H1 (cell line): ENCODE results near the gene UEVLD. TPM values are rescaled to one million over a fixed set of nuclear protein-coding genes. Genes with fewer than 3 reads are reported as not detected.

ENCODE experiments used
- CTCF ChIA-PET: fragments of 300-600 bp; sonication (Branson Sonifier 250); formaldehyde crosslinking; loops from one replicate; lab custom pipeline; 2021; ENCODE audit not compliant: partially characterized antibody; lab: Charles Lee
- POLR2A ChIA-PET: fragments of 300-600 bp; sonication (Branson Sonifier 250); formaldehyde crosslinking; loops from one replicate; lab custom pipeline; 2021; ENCODE audit warnings: inconsistent platforms; ENCODE audit not compliant: partially characterized antibody; lab: Charles Lee
- DNase-seq, 2 experiments: peaks; one replicate each; pipeline versions ENCODE4 v3.0.0 to v3.0.0-alpha.2; 2010 to 2022; ENCODE audit warnings: low spot score in 2 of 2, low read depth in 1 of 2, mixed read lengths in 1 of 2
- FAIRE-seq: peaks from 2 replicates; lab custom pipeline; 2011; peaks lifted over from hg19 to GRCh38; lab: Jason Lieb, UNC
- H2AFZ ChIP-seq: 2 replicates; pipeline ENCODE4 v1.8.1; 2012; ENCODE audit warnings: low read length, inconsistent platforms
- H2AK5ac ChIP-seq: 2 replicates; pipeline ENCODE4 v1.6.1; 2013; ENCODE audit warnings: low read depth, low read length
- H2BK120ac ChIP-seq: replicated peaks from 2 replicates; pipeline ENCODE3; 2013; ENCODE audit warnings: low read depth, low read length, inconsistent platforms
- H2BK12ac ChIP-seq: 2 replicates; pipeline ENCODE4 v1.6.1; 2013; ENCODE audit warnings: low read depth, low read length
- H2BK15ac ChIP-seq: 2 replicates; pipeline ENCODE4 v1.6.1; 2013; ENCODE audit warnings: low read length
- H2BK20ac ChIP-seq: 2 replicates; pipeline ENCODE4 v1.6.1; 2013; ENCODE audit warnings: low read length
- H2BK5ac ChIP-seq: 2 replicates; pipeline ENCODE4 v1.6.1; 2013; ENCODE audit warnings: low read depth, low read length
- H3K14ac ChIP-seq: 2 replicates; pipeline ENCODE4 v1.6.1; 2013; ENCODE audit warnings: inconsistent platforms; ENCODE audit not compliant: insufficient read length
- H3K18ac ChIP-seq: 2 replicates; pipeline ENCODE4 v1.6.1; 2013; ENCODE audit warnings: low read length; ENCODE audit errors: extremely low read depth
- H3K23ac ChIP-seq: 2 replicates; pipeline ENCODE4 v1.6.1; 2013; ENCODE audit warnings: inconsistent platforms; ENCODE audit not compliant: insufficient read length
- H3K23me2 ChIP-seq: 2 replicates; pipeline ENCODE4 v1.6.1; 2013; ENCODE audit warnings: low read depth, low read length
- H3K27ac ChIP-seq: 2 replicates; pipeline ENCODE4 v1.6.1; 2011; ENCODE audit warnings: low read depth, low read length, inconsistent platforms
- H3K27me3 ChIP-seq, 4 experiments: replicated peaks in 1 of 4; 1 replicate in 1 of 4; 2 replicates in 3 of 4; pipeline versions ENCODE4 v1.6.1 to v1.8.1; 2011 to 2013; ENCODE audit warnings: low read length in 3 of 4, mild to moderate bottlenecking in 3 of 4, inconsistent platforms in 2 of 4, mixed read lengths in 2 of 4, moderate library complexity in 1 of 4; ENCODE audit not compliant: control insufficient read depth in 3 of 4, insufficient read depth in 3 of 4; ENCODE audit errors: extremely low read depth in 1 of 4
- H3K36me3 ChIP-seq, 4 experiments: 2 replicates each; pipeline versions ENCODE4 v1.6.1 to v1.8.1; 2011 to 2013; ENCODE audit warnings: mild to moderate bottlenecking in 4 of 4, low read length in 3 of 4, moderate library complexity in 2 of 4, control low read depth in 1 of 4, inconsistent platforms in 1 of 4; ENCODE audit not compliant: insufficient read depth in 4 of 4, control insufficient read depth in 2 of 4
- H3K4ac ChIP-seq: replicated peaks from 2 replicates; pipeline ENCODE3; 2013; ENCODE audit warnings: low read length, low read depth, mixed read lengths, inconsistent platforms; ENCODE audit not compliant: insufficient read length
- H3K4me1 ChIP-seq, 4 experiments: replicated peaks in 1 of 4; 1 replicate in 1 of 4; 2 replicates in 3 of 4; pipeline versions ENCODE4 v1.6.1 to v1.8.1; 2011 to 2013; ENCODE audit warnings: low read length in 3 of 4, inconsistent platforms in 2 of 4, mixed read lengths in 1 of 4; ENCODE audit not compliant: insufficient read depth in 4 of 4, control insufficient read depth in 3 of 4
- H3K4me2 ChIP-seq, 2 experiments: 2 replicates each; pipeline versions ENCODE4 v1.6.1 to v1.8.1; 2011 to 2013; ENCODE audit warnings: low read depth in 2 of 2, low read length in 2 of 2, control low read depth in 1 of 2, inconsistent platforms in 1 of 2, mild to moderate bottlenecking in 1 of 2; ENCODE audit not compliant: insufficient read depth in 1 of 2
- H3K4me3 ChIP-seq, 4 experiments: fragments of 200-600, 300-600 bp in 1 of 4; sonication (generic), shearing (Covaris generic), sonication (Bioruptor Twin) in 1 of 4; 2 replicates each; pipeline versions ENCODE4 v1.5.1 to v1.8.1; 2011 to 2016; ENCODE audit warnings: low read length in 4 of 4, low read depth in 3 of 4, control low read depth in 2 of 4, inconsistent platforms in 2 of 4, mild to moderate bottlenecking in 2 of 4, mixed read lengths in 1 of 4, moderate library complexity in 1 of 4; ENCODE audit not compliant: insufficient read depth in 2 of 4; ENCODE audit errors: extremely low read depth in 1 of 4
- H3K56ac ChIP-seq: replicated peaks from 2 replicates; pipeline ENCODE3; 2013; ENCODE audit warnings: low read depth, mild to moderate bottlenecking, mixed read lengths, low read length, inconsistent platforms; ENCODE audit not compliant: insufficient read length
- H3K79me1 ChIP-seq: 2 replicates; pipeline ENCODE4 v1.6.1; 2013; ENCODE audit warnings: low read depth, low read length, control low read depth
- H3K79me2 ChIP-seq, 2 experiments: 2 replicates each; pipeline versions ENCODE4 v1.6.1 to v1.8.1; 2012 to 2013; ENCODE audit warnings: low read length in 2 of 2, mild to moderate bottlenecking in 2 of 2, inconsistent platforms in 1 of 2; ENCODE audit not compliant: insufficient read depth in 2 of 2, control insufficient read depth in 1 of 2
- H3K9ac ChIP-seq, 4 experiments: replicated peaks in 1 of 4; 1 replicate in 1 of 4; 2 replicates in 3 of 4; pipeline versions ENCODE4 v1.6.1 to v1.8.1; 2011 to 2013; ENCODE audit warnings: low read depth in 3 of 4, low read length in 3 of 4, control low read depth in 2 of 4, mild to moderate bottlenecking in 2 of 4, moderate library complexity in 2 of 4, inconsistent platforms in 1 of 4; ENCODE audit errors: extremely low read depth in 1 of 4
- H3K9me3 ChIP-seq, 2 experiments: 2 replicates each; pipeline versions ENCODE4 v1.6.1 to v1.8.1; 2012 to 2013; ENCODE audit warnings: mild to moderate bottlenecking in 2 of 2, moderate library complexity in 2 of 2, control low read depth in 1 of 2, inconsistent platforms in 1 of 2, low read depth in 1 of 2, low read length in 1 of 2, mixed read lengths in 1 of 2; ENCODE audit not compliant: insufficient read depth in 2 of 2
- H4K20me1 ChIP-seq, 2 experiments: replicated peaks in 1 of 2; 2 replicates each; pipeline versions ENCODE3 to v1.8.1; 2011 to 2013; ENCODE audit warnings: inconsistent platforms in 2 of 2, low read length in 2 of 2, mild to moderate bottlenecking in 1 of 2; ENCODE audit not compliant: insufficient read depth in 2 of 2, control insufficient read depth in 1 of 2
- H4K5ac ChIP-seq: 2 replicates; pipeline ENCODE4 v1.6.1; 2013; ENCODE audit warnings: low read length, low read depth, mixed read lengths, inconsistent platforms; ENCODE audit not compliant: insufficient read length
- H4K8ac ChIP-seq: 2 replicates; pipeline ENCODE4 v1.8.0; 2013; ENCODE audit warnings: mild to moderate bottlenecking, moderate library complexity, low read length, inconsistent platforms; ENCODE audit not compliant: insufficient read depth; ENCODE audit errors: extremely low read depth
- H4K91ac ChIP-seq: replicated peaks from 2 replicates; pipeline ENCODE3; 2013; ENCODE audit warnings: low read length, mixed read lengths, inconsistent platforms; ENCODE audit not compliant: insufficient read length
- BCL11A ChIP-seq, 2 experiments: IDR thresholded peaks; one replicate each; pipeline ENCODE4 v1.6.1; 2011; ENCODE audit warnings: low read depth in 2 of 2, low read length in 2 of 2, mild to moderate bottlenecking in 2 of 2
- CHD2 ChIP-seq: IDR thresholded peaks from 2 replicates; pipeline ENCODE4 v1.6.1; 2012; ENCODE audit warnings: low read length, improper control_type of control experiment
- CTCF ChIP-seq, 3 experiments: IDR thresholded peaks; 1 replicate in 2 of 3; 2 replicates in 1 of 3; pipeline versions ENCODE4 v1.5.1 to v1.6.1; 2011; ENCODE audit warnings: low read length in 3 of 3, mild to moderate bottlenecking in 3 of 3, inconsistent platforms in 2 of 3, low read depth in 1 of 3, moderate library complexity in 1 of 3; ENCODE audit not compliant: insufficient read depth in 1 of 3; ENCODE audit errors: control extremely low read depth in 1 of 3
- EGR1 ChIP-seq: IDR thresholded peaks from 2 replicates; pipeline ENCODE4 v1.6.1; 2011; ENCODE audit warnings: low read depth, low read length, borderline replicate concordance
- HDAC2 ChIP-seq, 2 experiments: fragments of 300-600 bp in 1 of 2; sonication (generic) in 1 of 2; IDR thresholded peaks; 2 replicates each; pipeline ENCODE4 v1.6.1; 2011 to 2012; ENCODE audit warnings: low read depth in 2 of 2, low read length in 2 of 2, mild to moderate bottlenecking in 2 of 2, moderate library complexity in 2 of 2, borderline replicate concordance in 1 of 2, inconsistent platforms in 1 of 2
- JUND ChIP-seq: IDR thresholded peaks from 2 replicates; pipeline ENCODE4 v1.6.1; 2011; ENCODE audit warnings: mild to moderate bottlenecking, improper control_type of control experiment, low read length
- MAX ChIP-seq: IDR thresholded peaks from 2 replicates; pipeline ENCODE4 v1.6.1; 2012; ENCODE audit warnings: inconsistent platforms
- NRF1 ChIP-seq: IDR thresholded peaks from 2 replicates; pipeline ENCODE4 v1.6.1; 2011; ENCODE audit warnings: mild to moderate bottlenecking, low read depth, low read length, improper control_type of control experiment
- TCF12 ChIP-seq: IDR thresholded peaks from 2 replicates; pipeline ENCODE4 v1.6.1; 2011; ENCODE audit warnings: low read depth, mild to moderate bottlenecking, low read length
- YY1 ChIP-seq: IDR thresholded peaks from 2 replicates; pipeline ENCODE4 v1.6.1; 2011; ENCODE audit warnings: low read depth, mild to moderate bottlenecking, low read length
- WGBS, 2 experiments: shearing (Covaris generic) in 1 of 2; methylation state at CpG; one replicate each; pipeline versions ENCODE4 v1.1.6 to v1.1.7; 2013 to 2015; ENCODE audit warnings: low lambda C conversion rate in 2 of 2, mixed read lengths in 2 of 2, inconsistent platforms in 1 of 2, low coverage in 1 of 2, missing lambda C conversion rate in 1 of 2; ENCODE audit not compliant: insufficient replicate concordance in 2 of 2, insufficient coverage in 1 of 2, insufficient read length in 1 of 2; ENCODE audit errors: extremely low coverage in 1 of 2, missing lambda C conversion rate in 1 of 2; 5-methylcytosine and 5-hydroxymethylcytosine counted together
- polyA plus RNA-seq, 7 experiments: library from polyadenylated mRNA; depleted of rRNA in 3 of 7; stranded (reverse) in 5 of 7; unstranded in 2 of 7; fragments of >200 nt in 5 of 7; fragments of 200-250 nt in 2 of 7; gene quantifications; 1 replicate in 5 of 7; 2 replicates in 1 of 7; 4 replicates in 1 of 7; pipeline versions ENCODE4 v1.2.1 to v1.2.3, GENCODE V29; 2011 to 2013; ENCODE audit warnings: missing spikeins in 2 of 7, mixed read lengths in 2 of 7
- total RNA-seq: library from RNA; stranded (reverse); fragmentation: NEBNext Ultra II Directional; extraction: Animal tissue kit (Norgen Biotek cat#: 25700); gene quantifications from 2 replicates; pipeline ENCODE4 v1.2.1, GENCODE V29; 2021
- TF ChIP-seq, protein P1 (sequence below): IDR thresholded peaks from 2 replicates; pipeline ENCODE4 v1.6.1; 2011; ENCODE audit warnings: low read depth, mild to moderate bottlenecking, low read length; ENCODE audit not compliant: insufficient read depth

UEVLD gene
- total and polyA plus RNA-seq, 2 of the 8 experiments (the other 6 are each of a cell fraction or from before 2014, with no cell fraction given), result 4.1 to 7.3 TPM

DNA sequence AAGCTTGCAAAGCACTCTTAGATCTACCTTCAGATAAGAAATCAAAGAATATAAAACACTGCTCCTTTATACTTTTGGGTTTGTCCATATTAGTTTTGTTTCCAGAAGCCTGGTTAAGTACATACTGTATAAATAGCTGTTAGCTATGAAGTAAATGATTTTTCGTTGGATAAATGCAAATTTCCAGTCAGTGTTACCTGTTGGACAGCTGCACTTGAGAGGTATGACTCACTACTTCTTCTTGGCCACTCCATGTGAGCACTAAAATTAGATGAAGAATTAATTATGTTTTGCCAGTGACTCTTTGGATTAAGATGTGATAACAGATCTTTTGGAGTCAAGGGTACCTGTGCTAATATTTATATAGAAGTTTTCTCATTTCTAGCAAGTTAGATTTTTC, 52.3 kb downstream of the UEVLD start:
- no peak overlapping the region for H2BK15ac ChIP-seq
- H3K4me3 ChIP-seq, result no peak overlapping the region
- H3K9ac ChIP-seq, result no peak overlapping the region
- no peak overlapping the region for H2BK12ac ChIP-seq
- H3K23ac ChIP-seq, result no peak overlapping the region
- no peak overlapping the region for H2BK120ac ChIP-seq
- no peak overlapping the region for H4K8ac ChIP-seq
- no peak overlapping the region for H3K18ac ChIP-seq
- H3K36me3 ChIP-seq, result no peaks in the 10 kb centered on the region
- WGBS, 2 experiments, result 86% methylated on average over 1 of the region's 1 CpG; no CpG with 5 or more reads in 1 of the 2 experiments
- no peak overlapping the region for H3K56ac ChIP-seq
- H2BK20ac ChIP-seq, result no peak overlapping the region
- no peak for DNase-seq
- no peak overlapping the region for H3K4me2 ChIP-seq
- H3K14ac ChIP-seq, result no peak overlapping the region
- no peak overlapping the region for H2BK5ac ChIP-seq
- H3K4me1 ChIP-seq, result no peaks in the 10 kb centered on the region
- no peak for FAIRE-seq
- H2AFZ ChIP-seq, result no peak overlapping the region
- no peak overlapping the region for H3K4ac ChIP-seq
- peaks cover 0 to 2% of the 10 kb centered on the region in 2 experiments for H4K20me1 ChIP-seq
- no peak overlapping the region for H2AK5ac ChIP-seq
- no peaks in the 10 kb centered on the region for H3K79me1 ChIP-seq
- no peaks in the 10 kb centered on the region for H3K23me2 ChIP-seq
- no peak overlapping the region for H4K91ac ChIP-seq
- ChIA-PET CTCF (interaction anchor here (1.2 kb wide), 1 partner anchor 9 kb away, joined by 3 read pairs; the partner anchor contains the start of gene TSG101), POLR2A (interaction anchor here (1.4 kb wide), 1 partner anchor 9 kb away, joined by 3 read pairs; the partner anchor contains the start of gene TSG101)
- H3K27me3 ChIP-seq, result no peaks in the 10 kb centered on the region
- no peak overlapping the region for H4K5ac ChIP-seq
- no peaks in the 10 kb centered on the region for H3K79me2 ChIP-seq
- H3K9me3 ChIP-seq, result no peaks in the 10 kb centered on the region
- no peak overlapping the region for H3K27ac ChIP-seq
- TF ChIP-seq CTCF (IDR thresholded peaks at IDR 0.05; ENCODE audit: control extremely low read depth in 1 of 3, insufficient read depth in 1 of 3, low read depth in 1 of 3, low read length in 3 of 3) (no peak), CHD2 (no peak), MAX (no peak), TCF12 (no peak), NRF1 (no peak), EGR1 (no peak), YY1 (no peak), JUND (no peak), BCL11A (IDR thresholded peaks at IDR 0.05; ENCODE audit: low read depth in 2 of 2, low read length in 2 of 2) (no peak), HDAC2 (IDR thresholded peaks at IDR 0.05; ENCODE audit: borderline replicate concordance in 1 of 2, low read depth in 2 of 2, low read length in 2 of 2) (no peak)
- TF ChIP-seq, protein P1, sequence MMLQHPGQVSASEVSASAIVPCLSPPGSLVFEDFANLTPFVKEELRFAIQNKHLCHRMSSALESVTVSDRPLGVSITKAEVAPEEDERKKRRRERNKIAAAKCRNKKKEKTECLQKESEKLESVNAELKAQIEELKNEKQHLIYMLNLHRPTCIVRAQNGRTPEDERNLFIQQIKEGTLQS, result no peak
